Endodermal cell (in vitro differentiated cells): ENCODE results near the gene KRT15. TPM values are rescaled to one million over a fixed set of nuclear protein-coding genes. Genes with fewer than 3 reads are reported as not detected.

Source experiments
- DNase-seq: peaks from one replicate; pipeline ENCODE4 v3.0.0-alpha.2; 2017
- H3K27ac ChIP-seq: 2 replicates; pipeline ENCODE4 v1.5.1; 2013; ENCODE audit warnings: mild to moderate bottlenecking, low read depth, low read length, moderate library complexity
- H3K27me3 ChIP-seq: 2 replicates; pipeline ENCODE4 v1.6.1; 2013; ENCODE audit warnings: mild to moderate bottlenecking, low read length, moderate library complexity; ENCODE audit not compliant: insufficient read depth, control insufficient read depth, poor library complexity, severe bottlenecking
- H3K36me3 ChIP-seq: 2 replicates; pipeline ENCODE4 v1.7.0; 2013; ENCODE audit warnings: mild to moderate bottlenecking, low read length, moderate library complexity; ENCODE audit not compliant: control insufficient read depth, insufficient read depth
- H3K4me1 ChIP-seq: one replicate; pipeline ENCODE4 v1.7.0; 2013; ENCODE audit warnings: low read length; ENCODE audit not compliant: control insufficient read depth, insufficient read depth
- H3K4me3 ChIP-seq: 2 replicates; pipeline ENCODE4 v1.5.1; 2013; ENCODE audit warnings: mild to moderate bottlenecking, low read length, moderate library complexity
- H3K9ac ChIP-seq: 2 replicates; pipeline ENCODE4 v1.6.1; 2013; ENCODE audit warnings: mild to moderate bottlenecking, low read length, moderate library complexity; ENCODE audit not compliant: poor library complexity, severe bottlenecking; ENCODE audit errors: extremely low read depth
- H3K9me3 ChIP-seq: 2 replicates; pipeline ENCODE4 v1.6.1; 2013; ENCODE audit warnings: mild to moderate bottlenecking, low read length, moderate library complexity; ENCODE audit not compliant: control insufficient read depth
- H3K27ac Mint-ChIP-seq: 2 replicates; pipeline ENCODE4 v1.8.0; 2020; ENCODE audit warnings: mixed read lengths
- H3K27me3 Mint-ChIP-seq: 2 replicates; pipeline ENCODE4 v1.8.0; 2021; ENCODE audit warnings: mild to moderate bottlenecking, mixed read lengths; ENCODE audit not compliant: insufficient read depth
- H3K36me3 Mint-ChIP-seq: 2 replicates; pipeline ENCODE4 v1.8.0; 2020; ENCODE audit warnings: low read depth, mixed read lengths
- H3K4me1 Mint-ChIP-seq: 2 replicates; pipeline ENCODE4 v1.8.0; 2020; ENCODE audit warnings: mixed read lengths
- H3K4me3 Mint-ChIP-seq: 2 replicates; pipeline ENCODE4 v1.8.0; 2020; ENCODE audit warnings: mild to moderate bottlenecking, moderate library complexity, mixed read lengths
- H3K9me3 Mint-ChIP-seq: 2 replicates; pipeline ENCODE4 v1.8.0; 2020; ENCODE audit warnings: mild to moderate bottlenecking, mixed read lengths
- WGBS, 2 experiments: methylation state at CpG; one replicate each; pipeline versions ENCODE4 v1.1.5 to v1.1.7; 2013; ENCODE audit warnings: missing lambda C conversion rate in 2 of 2, mixed read lengths in 1 of 2; ENCODE audit not compliant: insufficient coverage in 1 of 2, insufficient read length in 1 of 2; 5-methylcytosine and 5-hydroxymethylcytosine counted together
- total RNA-seq, 2 donors: library from RNA; stranded (reverse); fragmentation: NEBNext Ultra II Directional in 1 of 2; extraction: Animal tissue kit (Norgen Biotek cat#: 25700) in 1 of 2; gene quantifications; 2 replicates in 1 of 2; 3 replicates in 1 of 2; pipeline ENCODE4 v1.2.1, GENCODE V29; 2021
- TF ChIP-seq, protein P1 (sequence below): fragments of 200-600 bp; sonication (generic); conservative IDR thresholded peaks from 2 replicates; pipeline ENCODE4 v1.5.0; 2021; ENCODE audit warnings: antibody characterized with exemption, mild to moderate bottlenecking

Gene KRT15
- total RNA-seq, 2 donors from 2014 or later, result 0.95 to 1.2 TPM

DNA sequence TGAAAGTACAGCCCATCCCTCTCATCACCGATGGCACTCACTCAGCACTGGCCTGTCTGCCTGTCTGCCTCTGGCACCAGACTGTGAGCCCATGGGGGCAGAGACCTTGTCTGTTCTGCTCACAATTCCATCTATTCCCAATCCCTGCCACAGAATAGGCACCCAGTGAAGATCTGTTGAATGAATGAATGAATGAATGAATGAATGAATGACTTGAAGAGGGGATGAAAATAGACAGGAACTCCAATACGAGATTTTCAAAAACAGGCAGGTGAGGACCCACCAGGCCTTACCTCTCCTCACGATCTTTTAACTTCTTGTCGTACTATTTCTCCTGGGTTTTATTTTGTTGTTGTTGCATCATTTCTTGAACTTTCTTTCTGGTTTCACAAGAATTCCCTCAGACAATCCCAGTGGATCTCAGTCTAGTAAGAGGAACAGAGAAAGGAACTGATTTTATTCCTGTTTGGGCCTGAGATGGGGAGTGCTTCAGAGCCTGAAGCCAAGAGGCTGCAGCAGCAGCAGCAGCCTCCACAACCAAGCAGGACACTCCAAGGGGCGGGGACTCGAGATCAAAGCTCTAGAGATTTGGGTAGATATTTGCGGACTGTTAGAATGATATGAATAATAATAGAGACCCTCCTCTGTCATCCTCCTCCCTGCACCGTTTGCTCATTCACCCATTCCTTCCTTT is 35.4 kb upstream of the KRT15 start:
- no peaks in the 10 kb centered on the region for H3K9me3 Mint-ChIP-seq
- TF ChIP-seq, protein P1, sequence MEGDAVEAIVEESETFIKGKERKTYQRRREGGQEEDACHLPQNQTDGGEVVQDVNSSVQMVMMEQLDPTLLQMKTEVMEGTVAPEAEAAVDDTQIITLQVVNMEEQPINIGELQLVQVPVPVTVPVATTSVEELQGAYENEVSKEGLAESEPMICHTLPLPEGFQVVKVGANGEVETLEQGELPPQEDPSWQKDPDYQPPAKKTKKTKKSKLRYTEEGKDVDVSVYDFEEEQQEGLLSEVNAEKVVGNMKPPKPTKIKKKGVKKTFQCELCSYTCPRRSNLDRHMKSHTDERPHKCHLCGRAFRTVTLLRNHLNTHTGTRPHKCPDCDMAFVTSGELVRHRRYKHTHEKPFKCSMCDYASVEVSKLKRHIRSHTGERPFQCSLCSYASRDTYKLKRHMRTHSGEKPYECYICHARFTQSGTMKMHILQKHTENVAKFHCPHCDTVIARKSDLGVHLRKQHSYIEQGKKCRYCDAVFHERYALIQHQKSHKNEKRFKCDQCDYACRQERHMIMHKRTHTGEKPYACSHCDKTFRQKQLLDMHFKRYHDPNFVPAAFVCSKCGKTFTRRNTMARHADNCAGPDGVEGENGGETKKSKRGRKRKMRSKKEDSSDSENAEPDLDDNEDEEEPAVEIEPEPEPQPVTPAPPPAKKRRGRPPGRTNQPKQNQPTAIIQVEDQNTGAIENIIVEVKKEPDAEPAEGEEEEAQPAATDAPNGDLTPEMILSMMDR, result no peak
- no peak overlapping the region for H3K4me3 Mint-ChIP-seq
- H3K9ac ChIP-seq, result no peak overlapping the region
- peaks cover 14% of the 10 kb centered on the region for H3K27me3 Mint-ChIP-seq
- no peak overlapping the region for H3K27ac Mint-ChIP-seq
- H3K36me3 ChIP-seq, result no peaks in the 10 kb centered on the region
- WGBS, 2 experiments, result 61 to 66% methylated on average over 4 to 8 of the region's 8 CpGs
- DNase-seq, result peak; percentile 48
- H3K4me3 ChIP-seq, result no peak overlapping the region
- H3K9me3 ChIP-seq, result no peaks in the 10 kb centered on the region
- H3K4me1 Mint-ChIP-seq, result peaks cover 3% of the 10 kb centered on the region
- no peaks in the 10 kb centered on the region for H3K36me3 Mint-ChIP-seq
- H3K4me1 ChIP-seq, result peaks cover under 1% of the 10 kb centered on the region
- H3K27ac ChIP-seq, result no peak overlapping the region
- no peaks in the 10 kb centered on the region for H3K27me3 ChIP-seq

DNA sequence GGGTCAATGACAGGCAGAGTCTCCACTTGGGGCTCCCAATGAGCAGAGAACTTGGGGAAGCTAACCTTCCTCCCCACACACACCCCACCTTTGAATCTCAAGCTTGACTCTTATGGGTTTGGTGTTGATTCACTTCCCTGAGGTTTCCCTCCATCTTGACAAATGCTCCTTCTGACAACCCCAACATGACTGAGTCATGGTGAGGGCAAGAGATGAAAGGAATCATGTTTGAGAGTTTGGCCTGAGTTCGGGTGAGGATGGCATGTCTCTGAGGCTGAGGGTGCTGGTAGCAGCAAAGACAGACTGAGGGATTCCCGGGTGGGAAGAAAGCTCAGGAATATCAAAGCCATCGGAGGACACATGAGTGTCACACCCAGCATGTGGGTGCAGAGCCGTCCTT is 34.5 kb upstream of the KRT15 start:
- Histone ChIP-seq H3K4me3 (no peak overlapping the region), H3K36me3 (no peaks in the 10 kb centered on the region), H3K9me3 (no peaks in the 10 kb centered on the region), H3K27me3 (no peaks in the 10 kb centered on the region), H3K27ac (no peak overlapping the region), H3K9ac (no peak overlapping the region), H3K4me1 (peaks cover 2% of the 10 kb centered on the region)
- Mint-ChIP-seq H3K27me3 (peaks cover 11% of the 10 kb centered on the region), H3K4me3 (no peak overlapping the region), H3K36me3 (no peaks in the 10 kb centered on the region), H3K4me1 (peaks cover 5% of the 10 kb centered on the region), H3K27ac (no peak overlapping the region), H3K9me3 (no peaks in the 10 kb centered on the region)
- DNase-seq, result no peak
- TF ChIP-seq, protein P1, result no peak
- 84 to 100% methylated on average over 4 of the region's 4 CpGs for WGBS, 2 experiments

DNA sequence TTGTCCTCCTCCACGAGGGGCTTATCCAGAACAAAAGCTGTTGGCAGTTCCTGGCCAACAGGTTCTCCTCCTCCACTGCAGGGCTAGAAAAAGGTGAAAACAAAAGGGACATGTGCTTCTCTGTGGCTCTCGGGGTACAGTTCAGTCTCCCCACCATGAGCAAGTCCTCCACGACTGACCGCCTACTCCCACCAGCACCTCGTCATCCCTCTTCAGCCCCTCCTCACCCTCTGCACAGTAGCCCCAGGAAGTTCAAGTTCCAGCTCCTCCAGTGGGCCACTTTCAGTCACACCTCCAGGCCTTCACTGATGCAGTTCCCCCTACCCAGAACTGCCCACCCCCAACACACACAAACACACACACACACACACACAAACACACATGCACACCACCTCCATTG is 33.8 kb upstream of the KRT15 start:
- no peak overlapping the region for H3K9ac ChIP-seq
- Mint-ChIP-seq H3K4me3 (no peak overlapping the region), H3K4me1 (peaks cover 5% of the 10 kb centered on the region), H3K9me3 (peaks cover under 1% of the 10 kb centered on the region), H3K27ac (peak overlapping the region; percentile 0), H3K27me3 (peaks cover 16% of the 10 kb centered on the region), H3K36me3 (no peaks in the 10 kb centered on the region)
- DNase-seq, result peak; percentile 38
- H3K9me3 ChIP-seq, result no peaks in the 10 kb centered on the region
- no peaks in the 10 kb centered on the region for H3K36me3 ChIP-seq
- WGBS, 2 experiments, result 87 to 91% methylated on average over 4 to 5 of the region's 5 CpGs
- H3K4me3 ChIP-seq, result no peak overlapping the region
- TF ChIP-seq, protein P1, result no peak
- H3K27me3 ChIP-seq, result no peaks in the 10 kb centered on the region
- H3K4me1 ChIP-seq, result peaks cover 2% of the 10 kb centered on the region
- H3K27ac ChIP-seq, result no peak overlapping the region
